Measurements from ENCODE around the gene DAAM2.

The DAAM2 gene

GRCh38 chr6:39904946-39905639 lies 112.9 kb downstream of the DAAM2 start:
- TF ChIP-seq TAF1 (IDR thresholded peaks at IDR 0.05; ENCODE audit: borderline replicate concordance, low read depth, low read length) (no peak), POLR2A (IDR thresholded peaks at IDR 0.05; ENCODE audit: low read depth, low read length) (no peak), POLR2AphosphoS5 (IDR thresholded peaks at IDR 0.05; ENCODE audit: low read depth, low read length) (no peak)
- DNase-seq (ENCODE audit: insufficient read length) (no peak), FAIRE-seq (no peak)

GRCh38 chr6:39905640-39905975 lies 113.4 kb downstream of the DAAM2 start:
- no peak for DNase-seq (ENCODE audit: insufficient read length)
- TF ChIP-seq POLR2AphosphoS5 (IDR thresholded peaks at IDR 0.05; ENCODE audit: low read depth, low read length) (no peak), TAF1 (IDR thresholded peaks at IDR 0.05; ENCODE audit: borderline replicate concordance, low read depth, low read length) (no peak), POLR2A (IDR thresholded peaks at IDR 0.05; ENCODE audit: low read depth, low read length) (no peak)
- FAIRE-seq = no peak

- TF ChIP-seq POLR2AphosphoS5 (IDR thresholded peaks at IDR 0.05; ENCODE audit: low read depth, low read length) = no peak
- no peak for FAIRE-seq
- no peak for DNase-seq (ENCODE audit: insufficient read length)
Observed at GRCh38 chr6:39906318-39906761, 114.2 kb downstream of the DAAM2 start.

GRCh38 chr6:39907871-39908575 lies 115.8 kb downstream of the DAAM2 start:
- FAIRE-seq = no peak
- no peak for DNase-seq (ENCODE audit: insufficient read length)
- TF ChIP-seq POLR2AphosphoS5 (IDR thresholded peaks at IDR 0.05; ENCODE audit: low read depth, low read length) (no peak), TAF1 (IDR thresholded peaks at IDR 0.05; ENCODE audit: borderline replicate concordance, low read depth, low read length) (no peak), POLR2A (IDR thresholded peaks at IDR 0.05; ENCODE audit: low read depth, low read length) (no peak)

GRCh38 chr6:39908838-39909583 lies 116.8 kb downstream of the DAAM2 start:
- DNase-seq (ENCODE audit: insufficient read length) (no peak), FAIRE-seq (no peak)
- TF ChIP-seq POLR2AphosphoS5 (IDR thresholded peaks at IDR 0.05; ENCODE audit: low read depth, low read length) (no peak), TAF1 (IDR thresholded peaks at IDR 0.05; ENCODE audit: borderline replicate concordance, low read depth, low read length) (no peak), POLR2A (IDR thresholded peaks at IDR 0.05; ENCODE audit: low read depth, low read length) (no peak)

- DNase-seq (ENCODE audit: insufficient read length) (no peak), FAIRE-seq (no peak)
- no peak for TF ChIP-seq POLR2AphosphoS5 (IDR thresholded peaks at IDR 0.05; ENCODE audit: low read depth, low read length)
- no peak for TF ChIP-seq TAF1 (IDR thresholded peaks at IDR 0.05; ENCODE audit: borderline replicate concordance, low read depth, low read length)
- TF ChIP-seq POLR2A (IDR thresholded peaks at IDR 0.05; ENCODE audit: low read depth, low read length) = no peak
Observed at GRCh38 chr6:39909701-39910100, 117.5 kb downstream of the DAAM2 start.

GRCh38 chr6:39910164-39910563 lies 118.0 kb downstream of the DAAM2 start:
- TF ChIP-seq POLR2AphosphoS5 (IDR thresholded peaks at IDR 0.05; ENCODE audit: low read depth, low read length) (no peak), TAF1 (IDR thresholded peaks at IDR 0.05; ENCODE audit: borderline replicate concordance, low read depth, low read length) (no peak), POLR2A (IDR thresholded peaks at IDR 0.05; ENCODE audit: low read depth, low read length) (no peak)
- no peak for DNase-seq (ENCODE audit: insufficient read length)
- FAIRE-seq = no peak

- FAIRE-seq (no peak), DNase-seq (ENCODE audit: insufficient read length) (no peak)
Observed at GRCh38 chr6:39910744-39911143, 118.6 kb downstream of the DAAM2 start.

GRCh38 chr6:39911513-39912125 lies 119.4 kb downstream of the DAAM2 start:
- TF ChIP-seq POLR2A (IDR thresholded peaks at IDR 0.05; ENCODE audit: low read depth, low read length) (no peak), POLR2AphosphoS5 (IDR thresholded peaks at IDR 0.05; ENCODE audit: low read depth, low read length) (no peak), TAF1 (IDR thresholded peaks at IDR 0.05; ENCODE audit: borderline replicate concordance, low read depth, low read length) (no peak)
- DNase-seq (ENCODE audit: insufficient read length) (no peak), FAIRE-seq (no peak)

More at GRCh38 chr6:39910744-39911143, 118.6 kb downstream of the DAAM2 start:
- TF ChIP-seq POLR2A (IDR thresholded peaks at IDR 0.05; ENCODE audit: low read depth, low read length) = no peak
- TF ChIP-seq TAF1 (IDR thresholded peaks at IDR 0.05; ENCODE audit: borderline replicate concordance, low read depth, low read length) = no peak
- no peak for TF ChIP-seq POLR2AphosphoS5 (IDR thresholded peaks at IDR 0.05; ENCODE audit: low read depth, low read length)

GRCh38 chr6:39912446-39912845 lies 120.3 kb downstream of the DAAM2 start:
- TF ChIP-seq TAF1 (IDR thresholded peaks at IDR 0.05; ENCODE audit: borderline replicate concordance, low read depth, low read length) = no peak
- no peak for TF ChIP-seq POLR2A (IDR thresholded peaks at IDR 0.05; ENCODE audit: low read depth, low read length)
- TF ChIP-seq POLR2AphosphoS5 (IDR thresholded peaks at IDR 0.05; ENCODE audit: low read depth, low read length) = no peak
- no peak for DNase-seq (ENCODE audit: insufficient read length)
- FAIRE-seq = no peak

- FAIRE-seq = no peak
- no peak for DNase-seq (ENCODE audit: insufficient read length)
- no peak for TF ChIP-seq POLR2AphosphoS5 (IDR thresholded peaks at IDR 0.05; ENCODE audit: low read depth, low read length)
- no peak for TF ChIP-seq TAF1 (IDR thresholded peaks at IDR 0.05; ENCODE audit: borderline replicate concordance, low read depth, low read length)
- no peak for TF ChIP-seq POLR2A (IDR thresholded peaks at IDR 0.05; ENCODE audit: low read depth, low read length)
Observed at GRCh38 chr6:39913391-39913916, 121.3 kb downstream of the DAAM2 start.
